Measurements from ENCODE around the gene SAXO1.
"Not testable (repeated sequence)": the region's sequence is repeated elsewhere in the genome, so short reads cannot be mapped to it uniquely, and the experiment has no call there.

The SAXO1 gene, protein sequence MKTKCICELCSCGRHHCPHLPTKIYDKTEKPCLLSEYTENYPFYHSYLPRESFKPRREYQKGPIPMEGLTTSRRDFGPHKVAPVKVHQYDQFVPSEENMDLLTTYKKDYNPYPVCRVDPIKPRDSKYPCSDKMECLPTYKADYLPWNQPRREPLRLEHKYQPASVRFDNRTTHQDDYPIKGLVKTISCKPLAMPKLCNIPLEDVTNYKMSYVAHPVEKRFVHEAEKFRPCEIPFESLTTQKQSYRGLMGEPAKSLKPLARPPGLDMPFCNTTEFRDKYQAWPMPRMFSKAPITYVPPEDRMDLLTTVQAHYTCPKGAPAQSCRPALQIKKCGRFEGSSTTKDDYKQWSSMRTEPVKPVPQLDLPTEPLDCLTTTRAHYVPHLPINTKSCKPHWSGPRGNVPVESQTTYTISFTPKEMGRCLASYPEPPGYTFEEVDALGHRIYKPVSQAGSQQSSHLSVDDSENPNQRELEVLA

DNA sequence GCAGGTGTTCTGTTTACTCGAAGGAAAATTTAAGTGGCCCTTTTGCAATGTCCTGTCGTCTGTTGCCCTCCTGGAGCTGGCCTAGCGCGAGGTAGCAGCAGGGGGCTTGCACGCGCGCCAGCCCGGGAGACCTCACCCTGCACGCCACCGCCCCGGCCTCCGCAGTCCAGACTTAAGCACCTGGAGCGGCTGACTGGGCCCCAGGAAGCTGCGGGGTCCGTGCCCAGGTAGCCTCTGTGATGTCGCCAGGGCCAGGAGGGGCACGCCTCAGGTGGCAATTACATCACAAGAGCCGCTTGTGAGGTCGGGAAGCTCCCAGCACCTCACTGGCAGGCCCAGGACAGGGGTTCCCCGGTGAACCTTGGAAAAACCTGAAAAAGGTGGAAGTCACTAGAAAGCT lies at the start of gene SAXO1:
SAXO1 (minus strand) TSS at position 195 of the 400 bp plus-strand sequence. CDS start 301 bp downstream, outside the sequence.
- DNase-seq (ENCODE audit: low read depth in 2 of 2, low spot score in 1 of 2), result no peak

- no peak for DNase-seq (ENCODE audit: low read depth in 2 of 2, low spot score in 1 of 2)
These were observed 41.8 kb upstream of the SAXO1 start for GRCh38 chr9:19074836-19075235.

DNA sequence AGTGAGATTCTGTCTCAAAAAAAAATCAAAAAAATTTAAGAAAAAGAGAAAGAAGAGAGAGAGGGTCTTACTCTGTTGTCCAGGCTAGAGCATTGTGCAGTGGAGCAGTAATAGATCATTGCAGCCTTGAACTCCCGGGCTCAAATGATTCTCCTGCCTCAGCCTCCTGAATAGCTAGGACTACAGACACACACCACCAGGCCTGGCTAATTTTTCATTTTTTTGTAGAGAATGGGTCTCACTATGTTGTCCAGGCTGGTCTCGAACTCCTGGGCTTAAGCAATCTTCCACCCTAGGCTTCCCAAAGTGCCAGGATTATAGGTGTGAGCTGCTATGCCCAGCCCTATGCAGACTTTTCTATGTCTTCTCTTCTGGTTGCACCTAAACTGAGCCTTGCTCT lies 41.2 kb upstream of the SAXO1 start:
- DNase-seq (ENCODE audit: low read depth in 2 of 2, low spot score in 1 of 2), result no peak

DNA sequence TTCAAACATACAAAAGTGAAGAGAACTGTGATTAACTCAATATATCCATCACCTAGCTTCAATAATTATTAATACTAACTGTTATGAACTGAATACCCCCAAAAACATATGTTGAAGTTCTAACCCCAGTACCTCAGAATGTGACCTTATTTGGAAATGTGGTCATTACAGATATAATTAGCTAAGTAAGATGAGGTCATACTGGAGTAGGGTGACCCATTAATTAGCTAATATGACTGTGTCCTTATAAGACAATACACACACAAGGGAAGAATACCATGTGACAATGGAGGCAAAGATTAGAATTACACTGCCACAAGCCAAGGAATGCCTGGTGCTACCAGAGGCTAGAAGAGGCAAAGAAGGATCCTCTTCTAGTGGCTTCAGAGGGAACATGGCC lies 24.0 kb upstream of the SAXO1 start:
- DNase-seq (ENCODE audit: low read depth in 2 of 2, low spot score in 1 of 2), result no peak

DNA sequence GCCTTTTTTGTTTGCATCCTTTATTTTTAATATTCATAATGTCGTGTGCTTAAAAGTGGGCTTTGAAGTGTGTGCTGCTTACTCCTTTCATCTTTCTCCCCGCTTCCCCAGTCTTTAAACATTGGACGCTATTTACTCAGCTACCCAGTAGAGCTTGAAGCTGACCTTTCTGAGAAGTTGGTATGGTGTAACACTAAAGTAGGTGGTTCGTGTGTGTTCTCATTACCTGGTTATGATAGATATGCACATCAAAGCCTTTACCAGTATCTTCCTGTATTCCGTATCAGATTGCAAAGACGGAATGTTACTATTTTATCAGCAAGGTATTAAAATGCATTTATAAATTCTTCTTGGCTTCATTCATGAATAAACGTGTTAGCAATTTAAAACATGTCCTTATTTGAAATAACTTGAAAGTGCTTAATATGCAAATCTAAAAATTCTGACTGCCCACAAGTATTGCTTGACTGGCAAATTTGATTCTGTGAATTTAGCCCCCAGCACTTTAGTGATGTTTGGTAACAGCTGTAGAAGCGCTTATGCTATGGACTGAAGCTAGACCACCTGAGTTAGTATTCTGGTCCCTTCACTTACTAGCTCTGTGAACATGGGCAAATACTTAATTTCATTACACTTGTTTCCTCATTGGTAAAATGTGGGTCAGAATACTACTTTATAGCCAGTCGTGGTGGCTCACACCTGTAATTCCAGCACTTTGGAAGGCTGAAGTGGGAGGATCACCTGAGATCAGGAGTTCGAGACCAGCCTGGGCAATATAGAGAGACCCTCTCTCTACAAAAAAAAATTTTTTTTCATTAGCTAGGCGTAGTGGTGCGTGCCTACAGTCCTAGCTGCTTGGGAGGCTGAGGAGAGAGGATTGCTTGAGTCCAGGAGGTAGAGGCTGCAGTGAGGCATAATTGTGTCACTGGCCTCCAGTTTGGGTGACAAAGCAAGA lies 17.9 kb upstream of the SAXO1 start:
- no peak for DNase-seq (ENCODE audit: low read depth in 2 of 2, low spot score in 1 of 2)

- no peak for DNase-seq (ENCODE audit: low read depth in 2 of 2, low spot score in 1 of 2)
These were observed 17.1 kb upstream of the SAXO1 start for GRCh38 chr9:19049917-19050636.

- peak; percentile 83 to 88 for DNase-seq (ENCODE audit: low read depth in 2 of 2, low spot score in 1 of 2)
These were observed 16.2 kb upstream of the SAXO1 start, which contains the start of gene RRAGA for GRCh38 chr9:19048966-19049916. Gene RRAGA (plus strand): TSS chr9:19049427. CDS start chr9:19049660, 233 bp downstream.

- DNase-seq (ENCODE audit: low read depth in 2 of 2, low spot score in 1 of 2), result no peak
These were observed 3.6 kb upstream of the SAXO1 start for GRCh38 chr9:19036611-19037010.

- DNase-seq (ENCODE audit: low read depth in 2 of 2, low spot score in 1 of 2), result no peak
These were observed 603 bp downstream of the SAXO1 start for GRCh38 chr9:19032406-19032805.

- DNase-seq (ENCODE audit: low read depth in 2 of 2, low spot score in 1 of 2), result no peak
These were observed 2.1 kb downstream of the SAXO1 start for GRCh38 chr9:19030899-19031298.

GRCh38 chr9:19028835-19029451 lies 4.1 kb downstream of the SAXO1 start:
- DNase-seq (ENCODE audit: low read depth in 2 of 2, low spot score in 1 of 2), result no peak

DNA sequence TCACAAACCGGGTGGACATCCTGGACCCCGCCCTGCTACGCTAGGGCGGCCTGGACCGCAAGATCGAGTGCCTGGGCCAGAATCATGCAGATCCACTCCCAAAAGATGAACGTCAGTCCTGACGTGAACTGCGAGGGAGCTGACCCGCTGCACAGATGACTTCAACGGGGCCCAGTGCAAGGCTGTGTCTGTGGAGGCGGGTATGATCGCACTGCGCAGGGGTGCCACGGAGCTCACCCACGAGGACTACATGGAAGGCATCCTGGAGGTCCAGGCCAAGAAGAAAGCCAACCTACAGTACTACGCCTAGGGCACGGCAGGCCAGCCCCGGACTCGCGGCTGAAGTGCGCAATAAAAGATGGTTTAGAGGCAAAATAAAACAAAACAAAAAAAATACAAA lies 5.2 kb downstream of the SAXO1 start:
- DNase-seq (ENCODE audit: low read depth in 2 of 2, low spot score in 1 of 2), result no peak

- no peak for DNase-seq (ENCODE audit: low read depth in 2 of 2, low spot score in 1 of 2)
These were observed 6.6 kb downstream of the SAXO1 start for GRCh38 chr9:19026375-19026774.

DNA sequence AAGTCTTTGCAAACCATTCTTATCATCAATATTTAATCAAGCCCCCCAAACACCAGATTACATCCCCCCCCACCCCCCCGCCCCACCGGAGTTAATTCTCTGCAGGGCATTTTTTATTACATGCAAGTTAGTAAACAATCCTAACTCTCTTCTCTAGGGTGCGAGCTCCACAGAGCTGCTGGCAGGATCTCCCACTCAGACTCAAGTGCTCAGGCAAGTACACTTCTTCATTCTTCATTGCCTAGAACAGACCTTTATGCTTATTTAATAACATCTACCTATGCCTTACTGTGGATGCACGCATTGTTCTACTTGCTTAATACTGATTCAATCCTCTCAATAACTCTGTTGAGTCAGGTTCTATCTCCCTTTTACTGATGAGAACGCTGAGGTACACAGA lies 9.9 kb downstream of the SAXO1 start:
- no peak for DNase-seq (ENCODE audit: low read depth in 2 of 2, low spot score in 1 of 2)

GRCh38 chr9:19022206-19022605 lies 10.8 kb downstream of the SAXO1 start:
- no peak for DNase-seq (ENCODE audit: low read depth in 2 of 2, low spot score in 1 of 2)

DNA sequence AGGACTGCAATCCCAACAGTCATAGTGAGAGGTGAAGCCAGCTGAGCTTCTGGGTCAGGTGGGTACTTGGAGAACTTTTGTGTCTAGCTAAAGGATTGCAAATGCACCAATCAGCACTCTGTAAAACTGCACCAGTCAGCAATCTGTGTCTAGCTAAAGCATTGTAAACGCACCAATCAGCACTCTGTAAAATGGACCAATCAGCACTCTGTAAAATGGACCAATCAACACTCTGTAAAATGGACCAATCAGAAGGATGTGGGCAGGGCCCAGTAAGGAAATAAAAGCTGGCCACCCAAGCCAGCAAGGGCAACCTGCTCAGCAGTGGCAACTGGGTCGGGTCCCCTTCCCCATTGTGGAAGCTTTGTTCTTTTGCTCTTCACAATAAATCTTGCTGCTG lies 11.4 kb downstream of the SAXO1 start:
- not testable (repeated sequence) for DNase-seq (ENCODE audit: low read depth in 2 of 2, low spot score in 1 of 2)

- no peak for DNase-seq (ENCODE audit: low read depth in 2 of 2, low spot score in 1 of 2)
These were observed 12.0 kb downstream of the SAXO1 start for GRCh38 chr9:19020886-19021455.

DNA sequence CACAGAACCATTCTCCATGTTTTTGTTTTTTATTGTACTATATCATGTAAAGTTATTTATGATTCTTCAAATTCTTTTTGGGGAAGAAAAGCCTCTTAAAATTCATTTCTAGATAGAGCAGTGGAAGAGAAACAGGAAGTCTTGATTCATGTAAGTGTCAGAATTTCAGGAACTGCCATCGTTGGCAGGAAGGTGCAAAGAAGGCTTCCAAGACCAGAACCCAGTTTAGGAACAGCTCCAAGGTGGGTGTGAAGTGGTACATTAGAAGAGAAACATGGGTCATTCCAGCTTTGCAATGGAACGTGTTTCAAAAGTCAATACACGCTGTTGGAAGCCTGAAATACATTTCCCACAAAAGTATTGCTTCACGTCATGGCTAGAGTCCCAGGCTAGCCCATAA lies 14.8 kb downstream of the SAXO1 start:
- DNase-seq (ENCODE audit: low read depth in 2 of 2, low spot score in 1 of 2), result no peak

- DNase-seq (ENCODE audit: low read depth in 2 of 2, low spot score in 1 of 2), result no peak
These were observed 23.5 kb downstream of the SAXO1 start for GRCh38 chr9:19009391-19009965.

All from stimulated activated CD8-positive, alpha-beta memory T cell treated with anti-CD3 and anti-CD28 coated beads, Interleukin-4, amount 100 ng/mL, for 1 hour (primary cell).